Activated effector memory CD4-positive, alpha-beta T cell treated with Interleukin-2 at 50 U/mL for 16 hours (primary cell): ENCODE results near the gene MFSD12.

ENCODE experiments used
- DNase-seq: peaks from one replicate; pipeline ENCODE4 v3.0.0-alpha.2; 2020

Gene MFSD12

DNA sequence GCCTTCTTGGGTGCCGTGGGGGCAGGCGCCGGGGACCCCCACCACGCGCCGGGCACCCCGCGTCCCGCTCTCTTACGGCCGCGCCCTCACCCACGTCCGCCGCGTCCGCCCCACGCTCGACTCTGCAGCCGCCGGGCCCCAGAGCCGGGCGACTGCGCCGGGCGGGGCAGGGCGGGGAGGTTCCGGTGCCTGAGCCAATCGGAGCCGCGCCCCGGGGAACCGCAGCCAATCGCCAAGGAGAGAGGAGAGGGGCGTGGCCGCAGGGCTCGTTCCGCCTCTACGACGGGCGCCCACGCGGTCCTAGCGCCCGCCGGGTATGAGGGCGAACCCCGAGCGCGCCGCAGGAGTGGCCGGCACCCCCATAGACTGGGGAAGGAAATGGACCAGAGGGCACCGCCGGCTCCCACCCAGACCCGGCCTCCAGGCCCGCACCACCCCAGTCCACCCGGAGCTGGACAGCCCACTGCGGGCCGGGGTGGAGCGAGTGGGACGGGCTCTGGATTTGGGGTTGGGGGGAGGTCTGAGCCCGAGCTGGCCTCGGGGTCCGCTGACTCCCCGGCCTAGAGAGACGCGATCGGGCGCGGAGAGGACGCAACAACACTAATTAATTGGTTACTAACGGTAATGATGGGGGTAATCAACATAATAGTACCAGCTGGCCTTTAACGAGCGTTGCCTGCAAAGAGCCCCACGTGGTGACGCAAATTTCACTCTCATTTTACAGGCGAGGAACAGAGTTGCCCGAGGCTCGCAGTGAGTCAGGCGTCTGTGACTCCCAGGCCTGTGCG is at the start of gene MFSD12:
Gene MFSD12, minus strand, starts transcription at position 126 of the 788 bp plus-strand sequence. CDS start 183 bp downstream, outside the sequence.
- DNase-seq: peak; percentile 94

DNA sequence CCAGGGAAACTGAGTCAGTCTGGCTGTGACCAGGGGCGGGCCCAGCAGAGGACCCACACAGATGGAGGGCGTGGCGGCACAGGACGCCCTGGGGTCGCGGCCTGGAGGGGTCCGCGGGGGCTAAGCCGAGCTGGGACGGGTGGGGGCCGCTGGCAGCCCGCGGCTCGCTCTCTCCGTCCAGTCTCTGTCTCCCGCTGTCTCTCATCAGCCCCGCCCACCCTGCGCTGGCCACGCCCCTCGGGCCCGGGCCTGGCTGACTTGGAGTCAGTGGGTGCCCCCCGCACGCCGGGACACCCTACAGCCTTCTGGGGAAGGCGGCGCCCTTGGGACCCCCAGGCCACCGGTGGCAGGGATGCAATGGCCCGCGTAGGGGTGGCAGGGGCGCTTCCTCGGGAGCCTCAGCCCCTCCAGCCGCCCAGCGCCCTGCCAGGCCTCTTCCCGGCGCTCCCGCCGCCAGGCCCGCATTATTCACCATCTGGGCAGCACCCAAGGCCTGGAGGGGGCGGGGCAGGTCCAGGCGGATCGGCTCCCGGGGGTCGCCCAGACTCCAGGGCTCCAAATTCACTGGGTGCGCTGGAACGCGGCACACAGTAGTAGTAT is 49.4 kb upstream of the MFSD12 start, which contains the start of gene TBXA2R:
Gene TBXA2R, minus strand, starts transcription at position 186 of the 600 bp plus-strand sequence. CDS start 6,241 bp downstream, outside the sequence.
- DNase-seq: no peak

DNA sequence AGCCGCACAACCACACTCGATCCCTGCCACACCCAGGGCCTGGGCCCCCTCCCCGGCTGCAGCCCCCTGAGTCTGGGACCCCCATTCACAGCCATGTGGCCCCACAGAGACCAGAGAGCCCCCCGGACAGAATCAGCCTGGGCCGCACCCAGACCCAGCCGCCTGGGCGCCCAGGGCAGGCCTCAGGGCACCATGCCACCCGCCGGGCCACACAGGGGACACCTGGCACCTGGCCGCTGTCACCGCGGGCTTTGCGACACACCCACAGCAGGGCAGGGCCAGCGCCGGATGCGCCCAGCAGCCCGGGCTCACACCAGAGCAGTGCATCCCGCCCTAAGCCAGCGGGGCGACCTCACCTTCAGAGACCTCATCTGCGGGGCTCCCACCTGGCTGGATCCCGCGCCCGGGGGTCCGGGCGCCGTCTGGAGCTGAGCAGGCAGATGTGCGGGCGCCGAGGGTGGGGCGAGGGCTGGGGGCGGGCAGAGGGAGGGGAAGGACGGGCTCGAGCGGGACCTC is 48.8 kb upstream of the MFSD12 start:
- peak; percentile 7 for DNase-seq

DNA sequence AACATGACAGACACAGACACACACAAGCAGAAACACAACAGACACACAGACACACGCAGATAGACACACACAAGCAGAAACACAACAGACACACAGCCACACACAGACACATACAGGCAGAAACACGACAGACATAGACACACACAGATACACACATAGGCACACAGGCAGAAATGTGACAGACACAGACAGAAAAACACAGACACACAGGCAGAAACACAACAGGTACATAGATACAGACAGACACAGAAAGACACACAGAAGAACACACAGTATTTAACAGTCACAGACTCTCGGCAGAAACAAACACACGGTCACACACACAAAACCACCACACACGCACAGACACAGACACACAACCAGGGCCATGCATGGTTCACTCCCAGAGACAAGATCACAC is 48.4 kb upstream of the MFSD12 start:
- no peak for DNase-seq

DNA sequence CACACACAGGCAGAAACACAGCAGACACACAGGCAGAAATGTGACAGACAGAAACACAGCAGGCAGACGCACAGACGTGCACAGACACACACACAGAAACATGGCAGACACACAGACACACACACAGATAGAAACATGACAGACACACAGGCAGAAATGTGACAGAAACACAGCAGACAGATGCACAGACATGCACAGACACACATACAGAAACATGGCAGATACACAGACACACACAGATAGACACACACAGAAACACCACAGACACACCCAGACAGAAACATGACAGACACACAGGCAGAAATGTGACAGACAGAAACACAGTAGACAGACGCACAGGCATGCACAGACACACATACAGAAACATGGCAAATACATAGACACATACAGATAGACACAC is 48.0 kb upstream of the MFSD12 start:
- DNase-seq: no peak

DNA sequence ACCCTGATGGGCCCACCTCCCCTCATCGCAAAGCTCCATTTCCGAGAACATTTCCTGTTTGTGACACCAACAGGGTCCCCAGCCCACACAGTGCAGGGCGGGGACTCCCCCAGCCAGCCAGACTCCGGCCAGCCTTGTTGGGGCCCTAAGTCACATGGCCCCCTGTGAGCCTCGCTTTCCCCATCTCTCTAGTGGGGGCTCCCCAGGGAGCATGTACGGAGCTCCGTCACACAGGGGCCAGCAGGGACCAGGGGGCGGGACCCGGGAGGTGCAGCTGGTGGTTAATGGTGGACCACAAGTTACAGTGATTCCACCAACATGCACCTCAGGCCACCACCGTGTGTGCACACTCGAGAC is 47.6 kb upstream of the MFSD12 start:
- DNase-seq: peak; percentile 4

DNA sequence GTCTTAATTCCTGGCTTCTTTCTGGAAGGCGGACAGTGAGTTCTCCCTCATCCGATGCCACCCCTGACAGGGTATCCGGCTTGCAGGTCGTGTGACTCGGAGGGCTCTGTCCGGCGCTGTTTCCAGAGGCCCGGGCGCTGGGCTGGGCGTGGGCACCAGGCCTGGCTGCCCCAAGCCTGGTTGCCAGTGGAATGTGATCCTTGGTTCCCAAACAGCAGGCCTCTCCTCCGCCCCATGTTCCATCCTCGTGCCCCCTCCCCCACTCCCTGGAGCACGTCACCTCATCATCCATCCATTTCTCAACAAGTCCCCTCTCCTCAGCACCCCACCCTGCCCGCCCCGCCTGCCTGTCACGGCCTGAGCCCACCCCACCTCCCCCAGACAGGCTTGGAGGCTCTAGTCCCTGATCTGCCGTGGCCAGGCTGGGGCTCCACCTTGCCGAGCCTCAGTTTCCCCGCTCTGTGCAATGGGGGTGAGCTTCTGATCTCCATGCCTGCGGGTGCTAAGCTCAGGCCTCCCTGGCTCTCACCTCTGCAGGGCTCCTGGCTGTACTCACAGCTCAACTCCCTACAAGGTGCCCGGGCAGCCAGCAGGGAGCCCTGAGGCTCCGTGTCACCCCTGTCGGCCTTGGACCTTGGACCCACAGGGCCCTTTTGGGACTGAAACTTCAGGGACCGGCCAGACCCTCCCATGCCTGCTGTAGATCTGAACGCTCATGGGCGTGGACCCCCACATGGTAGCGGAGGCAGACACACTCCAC is 47.0 kb upstream of the MFSD12 start:
- no peak for DNase-seq

DNA sequence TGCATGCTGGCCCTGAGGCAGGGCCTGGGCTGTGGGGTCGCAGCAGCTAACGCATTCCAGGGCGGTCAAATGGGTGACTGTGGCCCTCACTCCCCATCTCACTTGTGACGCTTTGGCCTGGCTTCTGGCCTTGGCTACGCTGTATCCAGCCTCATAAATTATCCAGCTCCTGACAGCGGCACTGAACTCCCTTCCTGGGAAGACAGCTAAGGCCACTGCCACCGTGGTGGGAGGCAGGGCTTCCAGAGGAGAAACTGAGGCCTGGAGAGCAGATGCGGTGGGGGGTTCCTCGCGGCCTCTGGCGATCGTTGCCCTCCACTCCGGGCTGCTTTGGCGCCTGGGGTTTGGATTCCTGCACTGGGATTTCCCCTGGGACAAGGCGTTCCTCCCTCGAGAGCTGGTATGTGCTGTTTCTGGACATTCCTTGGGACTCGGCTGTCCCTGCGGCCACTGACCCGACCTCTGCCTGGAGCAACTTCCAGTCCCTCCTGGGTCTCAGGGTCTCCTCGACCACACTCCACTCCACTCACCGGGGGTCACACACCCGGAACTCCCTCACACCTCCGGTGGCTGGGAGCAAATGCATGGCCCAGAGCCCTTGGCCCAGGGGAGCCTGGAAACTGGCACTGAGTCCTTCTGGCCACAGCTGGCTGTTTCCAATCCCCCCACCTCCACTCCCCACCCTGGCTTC is 45.9 kb upstream of the MFSD12 start:
- no peak for DNase-seq

DNA sequence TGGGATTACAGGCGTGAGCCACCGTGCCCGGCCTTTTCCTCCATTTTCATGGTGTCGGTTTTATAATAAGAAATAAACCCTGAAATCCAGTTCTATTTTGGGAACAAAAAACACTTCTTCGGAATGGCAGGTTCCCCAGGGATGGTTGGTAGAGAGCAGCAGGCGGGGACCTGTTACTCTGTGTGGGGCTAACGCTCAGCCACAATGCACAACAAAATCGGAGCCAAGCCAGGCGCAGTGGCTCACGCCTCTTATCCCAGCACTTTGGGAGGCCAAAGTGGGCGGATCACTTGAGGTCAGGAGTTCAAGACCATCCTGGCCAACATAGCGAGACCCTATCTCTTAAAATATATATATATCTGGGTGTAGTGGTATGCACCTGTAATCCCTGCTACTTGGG is 43.6 kb upstream of the MFSD12 start:
- no peak for DNase-seq

DNA sequence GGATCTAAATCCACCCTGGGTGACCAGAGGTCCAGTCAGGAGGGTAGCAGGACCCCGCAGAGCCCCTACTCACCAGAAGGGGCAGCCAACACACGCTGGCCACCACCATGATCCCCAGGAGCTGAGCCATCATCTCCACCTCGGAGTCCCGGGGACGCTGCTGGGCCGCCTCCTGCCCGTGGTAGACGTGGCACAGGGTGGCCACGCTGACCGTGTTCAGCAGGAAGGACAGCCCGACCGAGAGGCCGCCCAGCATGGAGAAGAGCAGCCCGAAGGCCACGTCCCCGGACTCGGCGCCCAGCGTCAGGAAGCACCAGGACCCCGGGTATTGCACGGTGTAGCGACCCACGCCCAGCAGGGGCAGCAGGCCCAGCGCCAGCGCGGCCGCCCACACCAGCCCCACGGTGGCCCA is 42.4 kb upstream of the MFSD12 start:
- no peak for DNase-seq

DNA sequence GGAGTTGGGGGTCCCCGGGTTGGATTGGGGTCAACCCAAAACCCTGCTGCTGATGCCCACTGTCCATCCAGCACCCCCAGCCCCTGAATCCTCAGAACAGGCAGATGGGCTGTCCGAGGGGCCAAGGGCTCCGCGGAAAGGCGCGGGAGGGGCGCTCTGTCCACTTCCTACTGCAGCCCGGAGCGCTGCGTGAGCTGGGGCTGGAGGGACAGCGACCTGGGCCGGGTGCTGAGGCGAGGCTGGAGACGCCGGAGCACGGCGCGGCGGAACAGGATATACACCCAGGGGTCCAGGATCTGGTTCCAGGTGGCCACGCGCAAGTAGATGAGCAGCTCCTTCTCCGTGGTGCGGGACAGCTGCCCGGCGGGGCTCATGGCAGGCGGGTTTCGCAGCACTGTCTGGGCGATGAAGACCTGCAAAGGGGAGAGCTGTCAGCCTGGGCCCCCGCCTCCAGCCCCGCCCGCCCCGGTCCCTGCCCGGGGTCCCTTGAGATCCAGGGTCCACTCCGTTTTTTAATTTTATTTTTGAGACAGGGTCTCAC is 38.2 kb upstream of the MFSD12 start:
- no peak for DNase-seq

DNA sequence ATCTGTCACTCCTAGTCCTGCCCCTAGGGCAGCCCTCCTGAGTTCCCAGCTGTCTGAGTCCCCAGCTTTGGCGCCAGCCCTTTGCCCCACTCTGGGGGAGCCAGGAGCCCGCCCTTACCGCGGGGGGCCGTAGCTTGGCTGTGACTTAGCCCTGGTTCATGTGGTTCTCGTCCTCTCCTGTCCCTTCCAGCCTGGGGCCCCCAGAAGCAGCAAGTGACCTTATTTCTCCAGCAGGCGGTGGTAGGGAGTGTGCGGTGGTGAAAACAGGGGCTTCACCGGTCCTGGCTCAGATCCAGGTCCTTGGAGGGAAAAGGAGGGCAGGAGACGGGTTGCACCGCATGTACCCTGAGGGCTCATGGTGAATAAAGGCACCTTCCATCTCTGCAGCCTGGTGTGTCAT is 35.8 kb upstream of the MFSD12 start:
- no peak for DNase-seq

DNA sequence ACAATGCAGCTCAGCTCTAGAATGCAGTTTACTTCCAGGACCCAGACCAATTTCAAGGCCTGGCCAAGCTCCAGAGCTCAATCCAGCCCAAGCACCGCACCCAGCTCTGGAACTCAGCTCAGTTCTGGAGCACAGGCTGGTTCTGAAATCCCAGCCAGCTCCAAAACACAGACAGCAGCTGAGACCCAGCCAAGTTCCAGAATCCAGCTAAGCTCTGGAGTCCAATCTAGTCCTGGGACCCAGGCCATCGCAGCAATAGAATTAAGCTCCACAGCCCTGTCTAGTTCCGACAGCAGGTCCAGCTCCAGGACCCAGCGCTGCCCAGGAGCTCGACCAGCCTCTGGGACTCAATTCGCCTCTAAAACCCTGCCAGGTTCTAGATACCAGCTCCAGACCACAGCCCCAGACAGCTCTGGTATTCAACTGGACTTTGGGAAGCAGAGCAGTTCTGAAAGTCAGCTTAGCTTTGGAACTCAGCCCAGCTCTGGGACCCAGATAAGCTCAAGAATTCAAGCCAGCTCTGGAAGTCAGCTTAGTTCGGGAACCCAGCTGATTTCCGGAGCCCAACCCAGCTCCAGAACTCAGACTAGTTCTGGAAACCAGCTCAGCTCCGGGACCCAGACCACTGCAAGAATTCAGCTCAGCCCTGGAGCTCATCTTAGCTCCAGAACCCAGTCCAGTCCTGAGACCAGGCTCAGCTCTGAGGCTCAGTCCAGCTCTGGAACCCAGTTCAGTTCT is 34.7 kb upstream of the MFSD12 start:
- DNase-seq: no peak

DNA sequence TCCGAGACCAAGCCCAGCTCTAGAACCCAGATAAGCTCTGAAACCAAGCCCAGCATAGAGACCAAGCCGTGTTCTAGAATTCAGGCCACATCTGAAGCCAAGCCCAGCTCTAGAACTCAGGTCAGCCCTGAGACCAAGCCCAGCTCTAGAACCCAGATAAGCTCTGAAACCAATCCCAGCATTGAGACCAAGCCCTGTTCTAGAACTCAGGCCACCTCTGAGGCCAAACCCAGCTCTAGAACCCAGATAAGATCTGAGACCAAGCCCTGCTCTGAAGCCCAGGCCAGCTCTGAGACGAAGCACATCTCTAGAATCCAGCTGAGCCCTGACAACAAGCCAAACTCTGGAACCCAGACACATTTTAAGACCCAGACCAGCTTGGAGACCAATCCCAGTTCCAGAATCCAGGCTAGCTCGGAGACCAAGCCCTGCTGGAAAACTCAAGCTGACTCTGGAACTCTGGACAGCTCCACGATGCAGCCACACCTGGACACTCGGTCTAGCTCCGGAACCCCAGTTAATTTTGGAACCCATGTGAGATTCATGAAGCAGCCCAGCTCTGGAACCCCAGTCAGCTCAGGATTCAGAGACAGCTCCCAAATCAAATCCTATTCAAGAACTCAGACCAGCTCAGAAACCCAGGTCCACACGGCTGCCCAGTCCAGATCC is 33.7 kb upstream of the MFSD12 start:
- no peak for DNase-seq

DNA sequence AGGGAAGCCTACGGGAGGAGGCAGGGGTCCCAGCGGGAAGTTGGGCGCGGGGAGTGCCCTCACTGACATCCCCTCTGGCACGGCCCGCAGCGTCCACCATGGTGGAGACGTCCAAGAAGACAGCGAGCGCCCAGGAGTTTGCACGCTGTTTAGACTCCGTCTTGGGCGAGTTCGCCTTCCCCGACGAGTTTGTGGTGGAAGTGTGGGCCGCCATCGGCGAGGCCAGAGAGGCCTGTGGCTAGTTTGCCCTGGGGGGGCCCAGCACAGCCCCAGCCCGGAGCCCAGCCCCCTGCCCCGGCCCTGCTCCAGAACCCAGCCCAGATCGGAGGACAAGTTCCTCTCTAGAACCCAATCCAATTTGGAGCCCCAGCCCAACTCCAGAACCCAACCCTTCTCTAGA is 32.6 kb upstream of the MFSD12 start:
- no peak for DNase-seq

DNA sequence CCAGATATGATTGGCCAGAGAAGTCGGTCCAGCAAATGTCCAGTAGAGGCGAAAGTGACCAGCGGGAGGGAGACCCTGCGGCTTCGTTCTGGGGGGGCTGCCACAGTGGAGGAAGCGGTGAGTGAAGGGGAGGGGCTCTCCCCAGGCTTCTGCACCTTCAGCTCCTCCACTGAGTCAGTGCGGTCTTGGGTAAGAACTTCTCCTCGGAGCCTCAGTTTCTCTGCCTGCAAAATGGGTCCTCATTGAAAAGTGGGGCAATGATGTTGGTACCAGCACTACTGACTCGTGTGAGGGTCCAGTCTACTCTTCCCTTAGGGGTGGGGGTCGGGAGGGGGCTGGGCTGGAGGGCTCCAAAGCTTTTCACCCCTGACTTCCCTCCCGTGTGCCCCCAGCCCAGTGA is 32.1 kb upstream of the MFSD12 start:
- no peak for DNase-seq

DNA sequence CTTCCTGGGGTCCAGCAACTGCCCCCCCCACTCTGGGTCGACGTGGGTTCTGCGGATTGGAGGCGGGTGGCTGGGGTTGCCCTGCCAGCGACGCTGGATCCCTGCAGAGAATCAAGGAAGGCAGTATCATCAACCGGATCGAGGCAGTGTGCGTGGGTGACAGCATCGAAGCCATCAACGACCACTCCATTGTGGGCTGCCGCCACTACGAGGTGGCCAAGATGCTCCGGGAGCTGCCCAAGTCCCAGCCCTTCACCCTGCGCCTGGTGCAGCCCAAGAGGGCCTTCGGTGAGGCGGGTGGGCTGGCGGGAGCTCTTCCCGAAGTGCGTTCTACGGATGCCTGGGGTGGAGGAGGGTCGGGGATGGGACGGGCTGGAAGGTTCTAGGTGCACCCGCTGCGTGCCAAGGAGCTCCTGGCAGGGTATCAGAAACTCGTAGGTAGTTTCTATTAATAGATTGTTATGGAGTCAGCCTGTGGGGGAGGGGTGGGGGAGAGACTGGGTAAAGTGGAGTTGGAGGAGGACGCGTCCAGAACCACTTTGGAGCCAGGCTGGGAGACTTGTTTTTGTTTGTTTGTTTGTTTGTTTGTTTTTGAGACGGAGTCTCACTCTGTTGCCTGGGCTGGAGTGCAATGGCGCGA is 29.4 kb upstream of the MFSD12 start:
- DNase-seq: no peak

DNA sequence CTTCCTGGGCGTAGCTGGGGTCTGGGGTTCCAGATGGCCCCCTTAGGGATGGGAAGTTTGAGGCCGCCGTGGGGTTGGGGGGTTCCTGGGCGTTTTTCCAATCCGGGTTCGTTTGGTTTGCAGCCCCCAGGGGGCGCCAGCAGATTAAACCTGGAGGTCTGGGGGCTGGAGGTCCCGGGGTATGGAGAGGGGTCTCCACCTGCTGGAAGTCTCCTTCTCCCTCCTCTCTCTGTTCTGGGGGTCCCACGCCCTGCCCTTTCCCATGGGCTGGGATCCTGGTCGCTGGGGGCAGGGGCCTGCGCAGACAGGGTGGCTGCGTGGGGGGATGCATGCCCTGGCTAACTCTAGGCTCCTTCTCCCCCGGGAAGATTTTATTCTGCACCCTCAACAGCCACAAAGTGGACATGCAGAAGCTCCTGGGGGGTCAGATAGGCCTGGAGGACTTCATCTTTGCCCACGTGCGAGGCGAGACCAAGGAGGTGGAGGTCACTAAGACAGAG is 28.8 kb upstream of the MFSD12 start:
- no peak for DNase-seq

DNA sequence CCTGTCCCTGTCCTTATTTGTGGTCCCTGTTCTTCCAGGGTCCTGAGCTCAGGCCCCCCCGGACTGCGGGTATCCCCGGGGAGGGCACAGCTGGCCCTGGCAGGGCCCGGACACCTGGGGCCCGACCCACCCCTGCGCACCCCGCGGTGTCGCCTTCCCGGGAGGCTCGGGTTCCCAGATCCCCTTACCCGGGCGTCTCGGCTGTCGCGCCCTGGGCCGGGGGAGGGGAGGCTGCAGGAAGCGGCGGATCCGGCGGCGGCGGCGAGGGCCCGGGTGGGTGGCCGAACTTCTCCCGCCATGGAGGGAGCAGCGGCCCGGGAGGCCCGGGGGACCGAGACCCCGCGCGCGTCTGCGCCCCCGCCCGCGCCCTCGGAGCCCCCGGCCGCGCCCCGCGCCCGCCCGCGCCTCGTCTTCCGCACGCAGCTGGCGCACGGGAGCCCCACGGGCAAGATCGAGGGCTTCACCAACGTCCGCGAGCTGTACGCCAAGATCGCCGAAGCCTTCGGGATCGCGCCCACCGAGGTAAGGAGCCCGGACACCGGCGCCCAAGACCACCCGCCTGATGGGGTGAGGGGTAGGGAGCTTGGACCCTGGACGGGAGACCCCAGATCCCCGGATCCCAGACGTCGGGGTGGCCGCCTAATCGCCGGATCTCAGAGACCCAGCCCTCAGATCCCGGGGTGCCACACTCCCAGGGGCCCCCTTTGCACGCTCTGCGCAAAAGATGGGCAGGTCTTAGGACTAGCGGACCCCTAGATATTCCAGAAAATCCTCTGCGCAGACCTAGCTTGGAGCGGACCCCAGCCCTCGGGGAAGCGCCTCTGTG is 28.1 kb upstream of the MFSD12 start, which contains the start of gene GIPC3:
Gene GIPC3, plus strand, starts transcription at position 178 of the 826 bp plus-strand sequence. Its CDS starts 120 bp downstream, at position 298.
- DNase-seq: no peak
